Panc1 (cell line): ENCODE data around the gene DYNC1H1. TPM values are rescaled to one million over a fixed set of nuclear protein-coding genes. Genes with fewer than 3 reads are reported as not detected.

ENCODE experiments used
- ATAC-seq: fragments of 200-7000 bp; cut with Tn5 transposase; 2 replicates; pipeline ENCODE4 v1.9.1; 2020; ENCODE audit warnings: mild to moderate bottlenecking, moderate library complexity
- BruUV-seq: library from RNA; stranded (reverse); fragments of 400-500 nt; replicated peaks from 2 replicates; lab custom pipeline; 2021; lab: Mats Ljungman, UMichigan
- CTCF ChIA-PET: fragments of 300-600 bp; sonication (Branson Sonifier 250); formaldehyde crosslinking; loops from one replicate; lab custom pipeline; 2022; ENCODE audit warnings: antibody characterized with exemption; lab: Charles Lee
- POLR2A ChIA-PET: fragments of 300-600 bp; sonication (Branson Sonifier 250); formaldehyde crosslinking; loops from one replicate; lab custom pipeline; 2022; ENCODE audit warnings: antibody characterized with exemption; lab: Charles Lee
- DNase-seq: peaks from one replicate; pipeline ENCODE4 v3.0.0-alpha.2; 2010; ENCODE audit warnings: low read depth, low spot score
- H3K27ac ChIP-seq: 2 replicates; pipeline ENCODE4 v1.5.1; 2011; ENCODE audit warnings: mild to moderate bottlenecking, low read length, inconsistent platforms
- H3K27me3 ChIP-seq: fragments of 200-500 bp; sonication (Bioruptor generic); 2 replicates; pipeline ENCODE4 v1.6.0; 2014; ENCODE audit warnings: low read length, inconsistent platforms; ENCODE audit not compliant: control insufficient read depth, insufficient read depth
- H3K36me3 ChIP-seq: fragments of 200-500 bp; sonication (Bioruptor generic); 2 replicates; pipeline ENCODE4 v1.5.1; 2014; ENCODE audit warnings: inconsistent platforms, mild to moderate bottlenecking, low read length, moderate library complexity; ENCODE audit not compliant: control insufficient read depth, insufficient read depth
- H3K4me1 ChIP-seq: 2 replicates; pipeline ENCODE4 v1.5.1; 2011; ENCODE audit warnings: inconsistent platforms, mild to moderate bottlenecking, low read length, moderate library complexity; ENCODE audit not compliant: control insufficient read depth, insufficient read depth
- H3K4me3 ChIP-seq, 2 experiments: 2 replicates each; pipeline ENCODE4 v1.5.1; 2011 to 2012; ENCODE audit warnings: low read depth in 2 of 2, low read length in 2 of 2, mild to moderate bottlenecking in 2 of 2, inconsistent platforms in 1 of 2, moderate library complexity in 1 of 2
- H3K9me3 ChIP-seq: fragments of 200-500 bp; sonication (Bioruptor generic); 2 replicates; pipeline ENCODE4 v1.5.1; 2014; ENCODE audit warnings: low read depth, mild to moderate bottlenecking, inconsistent platforms, low read length, moderate library complexity; ENCODE audit not compliant: control insufficient read depth, insufficient read depth
- CTCF ChIP-seq: fragments of 450-650 bp; IDR thresholded peaks from 2 replicates; pipeline ENCODE4 v1.5.1; 2017; ENCODE audit warnings: mild to moderate bottlenecking
- POLR2AphosphoS5 ChIP-seq: IDR thresholded peaks from 2 replicates; pipeline ENCODE4 v1.6.1; 2012; ENCODE audit warnings: mild to moderate bottlenecking, low read depth, low read length, moderate library complexity
- REST ChIP-seq, 2 experiments: IDR thresholded peaks; 2 replicates each; pipeline ENCODE4 v1.6.1; 2011 to 2012; ENCODE audit warnings: low read depth in 2 of 2, control low read depth in 1 of 2, low read length in 1 of 2, mild to moderate bottlenecking in 1 of 2, moderate library complexity in 1 of 2; ENCODE audit not compliant: insufficient read depth in 1 of 2
- SIN3A ChIP-seq: IDR thresholded peaks from 2 replicates; pipeline ENCODE4 v1.6.1; 2012; ENCODE audit warnings: low read depth, mild to moderate bottlenecking, low read length, moderate library complexity, borderline replicate concordance; ENCODE audit not compliant: insufficient read depth
- TCF7L2 ChIP-seq: IDR thresholded peaks from 2 replicates; pipeline ENCODE4 v1.6.1; 2011; ENCODE audit warnings: mild to moderate bottlenecking, low read depth, low read length, inconsistent platforms
- in situ Hi-C: cut with HindIII; loops from 2 replicates; pipeline ENCODE4 v1.10.0; 2016; ENCODE audit warnings: low sequenced_read_pairs, low pct_unique_long_range_greater_than_20kb
- intact Hi-C: fragments of 100-400 bp; cut with micrococcal nuclease; formaldehyde crosslinking; loops from one replicate; pipeline ENCODE4 v1.10.0; 2022; ENCODE audit not compliant: unreplicated experiment
- total RNA-seq: library from RNA; stranded (reverse); gene quantifications from one replicate; pipeline ENCODE4 v1.2.1, GENCODE V29; 2021; ENCODE audit not compliant: unreplicated experiment

DYNC1H1 gene
- total RNA-seq, 1 experiment from 2014 or later = 382 TPM

- peaks cover 3% of the 10 kb centered on the region for H3K4me1 ChIP-seq
- ChIA-PET POLR2A (no interaction called here), CTCF (interaction anchor here (0.6 kb wide), 1 partner anchor 115 kb away, joined by 5 read pairs; no protein-coding TSS in a partner anchor)
- H3K36me3 ChIP-seq = peaks cover 7% of the 10 kb centered on the region; the same call in 1 of the 2 replicates
- intact Hi-C loops = loop anchor here (10.0 kb wide), 1 partner anchor 244 kb away; no protein-coding TSS in a partner anchor
- no peak; the same call in 1 of the 2 replicates for ATAC-seq
- peak overlapping the region; percentile 64 to 85 for H3K4me3 ChIP-seq
- H3K9me3 ChIP-seq = no peaks in the 10 kb centered on the region
- TF ChIP-seq POLR2AphosphoS5 = no peak
- TF ChIP-seq SIN3A = no peak
- no peak for TF ChIP-seq TCF7L2
- no peak for TF ChIP-seq REST (IDR thresholded peaks at IDR 0.05; ENCODE audit: insufficient read depth in 1 of 2, low read depth in 2 of 2, low read length in 1 of 2)
- TF ChIP-seq CTCF = no peak
- no peak for DNase-seq
- peak overlapping the region; percentile 92 for H3K27ac ChIP-seq
- in situ Hi-C loops = no loop called here
- TSS peak; percentile 89 for BruUV-seq
- no peaks in the 10 kb centered on the region for H3K27me3 ChIP-seq
Measured at GRCh38 chr14:101948666-101949216, 15.6 kb upstream of the DYNC1H1 start.

GRCh38 chr14:101950100-101950499, 14.3 kb upstream of the DYNC1H1 start:
- Histone ChIP-seq H3K4me3 (no peak overlapping the region), H3K27me3 (no peaks in the 10 kb centered on the region), H3K4me1 (peaks cover 3% of the 10 kb centered on the region), H3K27ac (no peak overlapping the region), H3K9me3 (no peaks in the 10 kb centered on the region), H3K36me3 (peaks cover 7% of the 10 kb centered on the region; the same call in 1 of the 2 replicates)
- BruUV-seq = no TSS peak
- DNase-seq (no peak), ATAC-seq (no peak)
- TF ChIP-seq TCF7L2 (no peak), CTCF (no peak), SIN3A (no peak), REST (IDR thresholded peaks at IDR 0.05; ENCODE audit: insufficient read depth in 1 of 2, low read depth in 2 of 2, low read length in 1 of 2) (no peak), POLR2AphosphoS5 (no peak)
- POLR2A ChIA-PET = no interaction called here
- in situ Hi-C loops (no loop called here), intact Hi-C loops (no loop called here)
- CTCF ChIA-PET = no interaction called here
